Omental fat pad (tissue), 4 donors: Measurements from ENCODE around the gene KRTAP10-3. TPM values are rescaled to one million over a fixed set of nuclear protein-coding genes. Genes with fewer than 3 reads are reported as not detected.
"Not testable (repeated sequence)": the region's sequence is repeated elsewhere in the genome, so short reads cannot be mapped to it uniquely, and the experiment has no call there.

ENCODE experiments used
- ATAC-seq: fragments of 150-250 bp; one replicate; pipeline ENCODE4 v1.9.1; 2016; ENCODE audit warnings: mild to moderate bottlenecking, moderate library complexity; ENCODE audit not compliant: low FRiP score
- DNase-seq: peaks from one replicate; pipeline ENCODE4 v3.0.0-alpha.2; 2019; ENCODE audit warnings: low spot score
- CTCF ChIP-seq, 3 donors: fragments of 450-650 bp; IDR thresholded peaks; one replicate each; pipeline ENCODE4 v1.5.1; 2016 to 2017; ENCODE audit warnings: antibody characterized with exemption in 3 of 3, mild to moderate bottlenecking in 3 of 3, moderate library complexity in 2 of 3
- total RNA-seq, 4 donors: library from RNA; depleted of rRNA; stranded (reverse); fragments of >200 nt; gene quantifications; one replicate each; pipeline ENCODE4 v1.1.0, GENCODE V29; 2016

The KRTAP10-3 gene
- total RNA-seq, 4 donors from 2014 or later, result not detected

GRCh38 chr21:44592446-44593311, 34.1 kb upstream of the KRTAP10-3 start, which contains the start of gene KRTAP10-6:
KRTAP10-6 (minus strand) TSS chr21:44592505; CDS start chr21:44592484, 21 bp downstream.
- DNase-seq (no peak), ATAC-seq (no peak)
- no peak for TF ChIP-seq CTCF (IDR thresholded peaks at IDR 0.05)

GRCh38 chr21:44591801-44592130, 33.2 kb upstream of the KRTAP10-3 start:
- not testable (repeated sequence) for ATAC-seq, DNase-seq

GRCh38 chr21:44590897-44591800, 32.6 kb upstream of the KRTAP10-3 start:
- not testable (repeated sequence) for DNase-seq, ATAC-seq

- TF ChIP-seq CTCF (IDR thresholded peaks at IDR 0.05), result no peak
- DNase-seq, result no peak
- ATAC-seq, result no peak
Measured at GRCh38 chr21:44590311-44590721, 31.7 kb upstream of the KRTAP10-3 start.

- no peak for ATAC-seq
- DNase-seq, result no peak
- no peak for TF ChIP-seq CTCF (IDR thresholded peaks at IDR 0.05)
Measured at GRCh38 chr21:44589586-44590305, 31.2 kb upstream of the KRTAP10-3 start.

GRCh38 chr21:44589094-44589493, 30.5 kb upstream of the KRTAP10-3 start:
- DNase-seq, result no peak
- no peak for ATAC-seq
- TF ChIP-seq CTCF (IDR thresholded peaks at IDR 0.05), result no peak

GRCh38 chr21:44585892-44586291, 27.3 kb upstream of the KRTAP10-3 start:
- TF ChIP-seq CTCF (IDR thresholded peaks at IDR 0.05), result no peak
- DNase-seq (no peak), ATAC-seq (no peak)
